Skeletal muscle cell (primary cell): ENCODE data around the gene NUDT8.
"Not testable (repeated sequence)": the region's sequence is repeated elsewhere in the genome, so short reads cannot be mapped to it uniquely, and the experiment has no call there.

Source experiments
- DNase-seq: peaks from one replicate; pipeline ENCODE4 v3.0.0-alpha.2; 2010; ENCODE audit warnings: low read depth
- H3K4me3 ChIP-seq: 2 replicates; pipeline ENCODE4 v1.5.1; 2011; ENCODE audit warnings: low read depth, mild to moderate bottlenecking, control low read depth, low read length, moderate library complexity

NUDT8 gene

GRCh38 chr11:67662142-67662834 lies 32.6 kb upstream of the NUDT8 start:
- DNase-seq = no peak

GRCh38 chr11:67660752-67661151 lies 31.0 kb upstream of the NUDT8 start:
- DNase-seq, H3K4me3 ChIP-seq: not testable (repeated sequence)

More at GRCh38 chr11:67662142-67662834, 32.6 kb upstream of the NUDT8 start:
- no peak overlapping the region for H3K4me3 ChIP-seq

- not testable (repeated sequence) for DNase-seq, H3K4me3 ChIP-seq
These were observed 30.0 kb upstream of the NUDT8 start for GRCh38 chr11:67659651-67660165.

- no peak overlapping the region for H3K4me3 ChIP-seq
- DNase-seq = no peak
These were observed 27.6 kb upstream of the NUDT8 start for GRCh38 chr11:67657300-67657699.

GRCh38 chr11:67656278-67656922 lies 26.7 kb upstream of the NUDT8 start:
- H3K4me3 ChIP-seq = no peak overlapping the region
- no peak for DNase-seq

GRCh38 chr11:67654225-67654624 lies 24.5 kb upstream of the NUDT8 start:
- H3K4me3 ChIP-seq = no peak overlapping the region
- DNase-seq = no peak

- no peak for DNase-seq
- H3K4me3 ChIP-seq = no peak overlapping the region
These were observed 23.5 kb upstream of the NUDT8 start for GRCh38 chr11:67652965-67653845.

- DNase-seq = no peak
- H3K4me3 ChIP-seq = no peak overlapping the region
These were observed 22.4 kb upstream of the NUDT8 start for GRCh38 chr11:67651976-67652781.

GRCh38 chr11:67649634-67650510 lies 20.1 kb upstream of the NUDT8 start:
- no peak overlapping the region for H3K4me3 ChIP-seq
- DNase-seq = no peak

- no peak overlapping the region for H3K4me3 ChIP-seq
- DNase-seq = no peak
These were observed 19.3 kb upstream of the NUDT8 start for GRCh38 chr11:67648796-67649613.

- no peak for DNase-seq
- H3K4me3 ChIP-seq = no peak overlapping the region
These were observed 18.5 kb upstream of the NUDT8 start for GRCh38 chr11:67648140-67648795.

- no peak for DNase-seq
- H3K4me3 ChIP-seq = no peak overlapping the region
These were observed 17.7 kb upstream of the NUDT8 start for GRCh38 chr11:67647471-67647870.

- DNase-seq = no peak
- no peak overlapping the region for H3K4me3 ChIP-seq
These were observed 17.0 kb upstream of the NUDT8 start for GRCh38 chr11:67646535-67647336.

GRCh38 chr11:67645521-67646461 lies 16.1 kb upstream of the NUDT8 start:
- H3K4me3 ChIP-seq = no peak overlapping the region
- DNase-seq = no peak
